NB4 (cell line): ENCODE measurements around the gene SNAI3.
A peak's percentile ranks its signal among the peaks of the same experiment; 100 is the strongest.

ENCODE experiments used
- DNase-seq: peaks from one replicate; pipeline ENCODE4 v3.0.0; 2010; ENCODE audit warnings: low read depth
- H3K4me3 ChIP-seq: one replicate; pipeline ENCODE4 v1.5.1; 2011; ENCODE audit warnings: mild to moderate bottlenecking, low read depth, low read length, moderate library complexity
- MYC ChIP-seq: IDR thresholded peaks from 2 replicates; pipeline ENCODE4 v1.6.1; 2011; ENCODE audit warnings: low read depth, low read length
- POLR2A ChIP-seq: IDR thresholded peaks from 2 replicates; pipeline ENCODE4 v1.6.1; 2011; ENCODE audit warnings: mild to moderate bottlenecking; ENCODE audit not compliant: insufficient read length; ENCODE audit errors: extremely low read depth
- TF ChIP-seq, protein P1 (sequence below): IDR thresholded peaks from 2 replicates; pipeline ENCODE4 v1.6.1; 2011; ENCODE audit warnings: low read depth, low read length
- TF ChIP-seq, protein P2 (sequence below): IDR thresholded peaks from one replicate; pipeline ENCODE4 v1.5.1; 2012; ENCODE audit warnings: low read depth, low read length

Gene SNAI3

GRCh38 chr16:88651276-88651988, 34.9 kb downstream of the SNAI3 start:
- TF ChIP-seq, protein P1, sequence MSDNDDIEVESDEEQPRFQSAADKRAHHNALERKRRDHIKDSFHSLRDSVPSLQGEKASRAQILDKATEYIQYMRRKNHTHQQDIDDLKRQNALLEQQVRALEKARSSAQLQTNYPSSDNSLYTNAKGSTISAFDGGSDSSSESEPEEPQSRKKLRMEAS = no peak; the same call in 1 of the 2 replicates
- TF ChIP-seq, protein P2, sequence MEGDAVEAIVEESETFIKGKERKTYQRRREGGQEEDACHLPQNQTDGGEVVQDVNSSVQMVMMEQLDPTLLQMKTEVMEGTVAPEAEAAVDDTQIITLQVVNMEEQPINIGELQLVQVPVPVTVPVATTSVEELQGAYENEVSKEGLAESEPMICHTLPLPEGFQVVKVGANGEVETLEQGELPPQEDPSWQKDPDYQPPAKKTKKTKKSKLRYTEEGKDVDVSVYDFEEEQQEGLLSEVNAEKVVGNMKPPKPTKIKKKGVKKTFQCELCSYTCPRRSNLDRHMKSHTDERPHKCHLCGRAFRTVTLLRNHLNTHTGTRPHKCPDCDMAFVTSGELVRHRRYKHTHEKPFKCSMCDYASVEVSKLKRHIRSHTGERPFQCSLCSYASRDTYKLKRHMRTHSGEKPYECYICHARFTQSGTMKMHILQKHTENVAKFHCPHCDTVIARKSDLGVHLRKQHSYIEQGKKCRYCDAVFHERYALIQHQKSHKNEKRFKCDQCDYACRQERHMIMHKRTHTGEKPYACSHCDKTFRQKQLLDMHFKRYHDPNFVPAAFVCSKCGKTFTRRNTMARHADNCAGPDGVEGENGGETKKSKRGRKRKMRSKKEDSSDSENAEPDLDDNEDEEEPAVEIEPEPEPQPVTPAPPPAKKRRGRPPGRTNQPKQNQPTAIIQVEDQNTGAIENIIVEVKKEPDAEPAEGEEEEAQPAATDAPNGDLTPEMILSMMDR = no peak
- TF ChIP-seq MYC (no peak), POLR2A (no peak)
- peak; percentile 91 for DNase-seq
- peak overlapping the region; percentile 57 for H3K4me3 ChIP-seq

DNA sequence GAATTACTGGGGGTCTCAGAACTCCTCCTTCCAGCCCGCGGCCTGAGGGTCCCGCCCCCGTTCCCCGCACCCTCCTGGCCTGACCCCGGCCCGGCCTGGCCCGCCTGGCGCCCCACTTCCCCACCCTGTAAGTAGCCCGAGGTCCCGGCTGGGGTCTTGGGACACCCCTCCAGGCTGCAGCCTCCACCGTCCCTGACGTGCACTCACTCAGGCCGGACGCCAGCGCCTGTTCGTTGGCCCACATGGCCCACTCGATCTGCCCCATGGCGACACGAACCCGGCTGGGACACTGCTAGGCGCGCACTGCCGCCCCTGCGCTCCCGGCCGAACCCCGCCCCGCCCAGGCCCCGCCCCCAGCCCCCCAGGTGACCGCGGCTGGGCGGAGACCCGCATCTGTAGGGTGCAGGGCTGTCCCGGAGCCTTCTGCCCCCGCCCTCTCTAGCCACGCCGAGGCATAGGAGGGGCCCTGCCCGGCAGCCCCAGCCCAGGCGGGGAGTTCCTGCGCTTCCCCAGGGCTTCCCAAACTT, 35.5 kb downstream of the SNAI3 start, which contains the start of gene CYBA:
Gene CYBA, minus strand, starts transcription at position 305 of the 527 bp plus-strand sequence. Its CDS starts 40 bp downstream, at position 265.
- TF ChIP-seq POLR2A = peak; percentile 74
- TF ChIP-seq, protein P2 = no peak
- peak; percentile 42; the same call in 1 of the 2 replicates for TF ChIP-seq MYC
- TF ChIP-seq, protein P1 = 0 out of 2 replicates have a peak, but pooled peaks have one; percentile 24
- peak; percentile 92 for DNase-seq
- peak within 1 kb of the TSS; percentile 84 for H3K4me3 ChIP-seq

- DNase-seq = peak; percentile 92
- H3K4me3 ChIP-seq = peak overlapping the region; percentile 84
- TF ChIP-seq POLR2A (no peak), MYC (peak; percentile 10; the same call in 1 of the 2 replicates)
These were observed 36.2 kb downstream of the SNAI3 start for GRCh38 chr16:88649924-88650748.

GRCh38 chr16:88649195-88649923, 36.9 kb downstream of the SNAI3 start:
- H3K4me3 ChIP-seq = peak overlapping the region; percentile 84
- peak; percentile 56 for DNase-seq

DNA sequence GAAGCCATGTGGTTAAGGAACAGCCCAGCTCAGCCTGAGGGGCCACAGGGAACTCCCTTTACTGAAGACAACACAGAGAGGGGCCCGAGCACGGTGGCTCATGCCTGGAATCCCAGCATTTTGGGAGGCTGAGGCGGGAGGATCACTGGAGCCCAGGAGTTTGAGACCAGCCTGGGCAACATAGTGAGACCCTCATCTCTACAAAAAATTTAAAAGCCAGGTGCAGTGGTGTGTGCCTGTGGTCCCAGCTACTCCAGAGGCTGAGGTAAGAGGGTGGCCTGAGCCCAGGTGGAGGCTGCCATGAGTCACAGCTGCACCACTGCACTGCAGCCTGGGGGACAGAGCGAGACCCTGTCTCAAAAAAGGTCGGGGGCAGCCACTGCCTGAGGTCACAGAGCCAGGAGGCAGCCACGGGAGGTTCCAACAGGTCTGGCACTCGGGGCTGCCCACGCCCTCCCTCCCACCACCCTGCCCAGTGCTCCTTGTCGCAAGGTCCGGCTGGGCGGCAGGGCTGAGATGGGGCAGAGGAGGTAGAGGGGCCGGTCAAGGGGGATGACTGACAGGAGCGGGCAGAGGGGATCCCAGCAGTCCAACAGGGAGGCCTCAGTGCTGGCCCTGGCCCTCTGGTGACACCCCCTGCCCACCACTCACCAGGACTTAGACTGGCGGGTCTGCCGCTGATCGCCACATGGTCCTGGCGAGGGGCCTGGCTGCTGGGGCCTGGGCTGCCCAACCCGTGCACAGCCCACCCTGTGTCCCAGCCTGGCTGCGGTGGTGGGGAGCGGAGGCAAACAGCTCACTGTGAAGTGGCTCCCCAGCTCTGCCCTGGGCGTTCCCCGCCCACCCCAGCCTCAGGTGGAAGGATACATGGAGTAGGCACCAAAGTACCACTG, 38.9 kb downstream of the SNAI3 start:
- TF ChIP-seq MYC (no peak), POLR2A (no peak)
- TF ChIP-seq, protein P2 = no peak
- TF ChIP-seq, protein P1 = no peak
- DNase-seq = no peak

More at GRCh38 chr16:88649195-88649923, 36.9 kb downstream of the SNAI3 start:
- no peak for TF ChIP-seq MYC
- TF ChIP-seq, protein P1 = no peak
- TF ChIP-seq, protein P2 = no peak

More for the DNA sequence above, 38.9 kb downstream of the SNAI3 start:
- H3K4me3 ChIP-seq = no peak overlapping the region
